HG03378 (cell line): ENCODE measurements around the gene SNAPC5.
"Not testable (repeated sequence)": the region's sequence is repeated elsewhere in the genome, so short reads cannot be mapped to it uniquely, and the experiment has no call there.

Experiments used
- ATAC-seq: cut with Tn5 transposase; IDR thresholded peaks from one replicate; pipeline ENCODE4 v1.9.1; 2021; ENCODE audit warnings: mild to moderate bottlenecking, moderate library complexity; ENCODE audit not compliant: unreplicated experiment

SNAPC5 gene, protein sequence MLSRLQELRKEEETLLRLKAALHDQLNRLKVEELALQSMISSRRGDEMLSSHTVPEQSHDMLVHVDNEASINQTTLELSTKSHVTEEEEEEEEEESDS

GRCh38 chr15:66497502-66498455, at the start of gene SNAPC5:
SNAPC5 (minus strand) TSS chr15:66497762; CDS start chr15:66497731, 31 bp downstream.
- ATAC-seq: peak; percentile 73

DNA sequence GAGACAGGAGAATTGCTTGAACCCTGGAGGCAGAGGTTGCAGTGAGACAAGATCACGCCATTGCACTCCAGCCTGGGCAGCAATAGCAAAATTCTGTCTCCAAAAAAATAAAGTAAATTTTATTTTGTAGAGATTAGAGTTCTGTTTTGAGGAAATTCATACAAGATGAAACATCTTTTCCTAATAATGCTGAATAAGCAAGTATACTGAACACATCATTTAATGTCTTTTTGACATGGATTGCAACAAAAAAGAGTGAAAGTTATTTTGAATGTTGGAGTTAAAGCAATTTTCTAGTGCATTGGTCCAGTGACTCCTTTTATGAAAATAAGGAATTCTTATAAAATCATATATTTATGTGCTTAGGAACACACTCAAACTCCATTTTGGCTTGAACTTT, 47.7 kb upstream of the SNAPC5 start:
- ATAC-seq: no peak

DNA sequence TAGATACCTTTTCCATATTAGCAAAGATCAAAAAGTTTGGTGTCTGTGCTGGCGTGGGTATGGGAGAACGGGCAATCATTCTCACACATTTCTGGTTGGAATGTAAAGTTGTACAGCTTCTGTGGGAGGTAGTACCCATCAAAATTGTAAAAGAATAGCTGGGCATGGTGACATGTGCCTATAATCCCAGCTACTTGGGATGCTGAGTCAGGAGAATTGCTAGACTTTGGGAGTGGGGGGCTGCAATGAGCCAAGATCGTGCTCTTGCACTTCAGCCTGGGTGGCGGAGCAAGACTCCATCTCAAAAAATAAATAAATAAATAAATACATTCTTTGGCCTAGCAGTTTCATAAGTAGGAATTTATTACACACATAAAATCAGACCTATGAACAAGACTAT, 45.3 kb upstream of the SNAPC5 start:
- no peak for ATAC-seq

DNA sequence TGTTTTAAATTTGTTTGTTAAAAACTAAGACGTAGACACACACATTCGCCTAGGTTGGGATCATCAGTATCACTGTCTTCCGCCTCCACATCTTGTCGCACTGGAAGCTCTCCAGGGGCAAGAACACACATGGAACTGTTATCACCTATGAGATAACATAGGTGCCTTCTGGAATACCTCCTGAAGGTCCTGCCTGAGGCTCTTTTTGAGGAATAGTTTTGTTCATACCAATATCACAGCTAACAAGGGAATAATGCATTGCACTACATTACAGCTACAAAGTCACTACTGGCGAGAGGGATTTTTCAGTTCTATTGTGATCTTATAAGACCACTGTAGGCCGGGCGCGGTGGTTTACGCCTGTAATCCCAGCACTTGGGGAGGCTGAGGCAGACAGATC, 37.5 kb upstream of the SNAPC5 start:
- no peak for ATAC-seq

DNA sequence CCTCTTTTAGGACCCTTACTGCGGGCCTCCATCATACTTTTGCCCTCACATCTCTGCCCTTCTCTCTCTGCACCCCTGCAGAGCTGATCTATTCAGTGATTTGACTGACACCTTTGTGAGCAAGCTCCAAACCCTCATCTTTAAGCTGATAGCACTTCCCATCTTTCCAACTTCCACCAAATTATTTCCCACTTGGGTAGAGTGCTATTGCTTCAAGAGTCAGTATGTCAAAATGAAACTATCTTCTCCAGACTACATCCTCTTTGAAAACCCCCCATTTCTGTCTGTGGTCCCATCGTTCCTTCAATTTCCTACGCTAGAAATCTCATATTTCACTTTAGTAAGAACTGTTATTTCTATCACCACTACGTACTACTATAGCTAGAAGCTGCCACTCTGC, 27.3 kb upstream of the SNAPC5 start:
- no peak for ATAC-seq

DNA sequence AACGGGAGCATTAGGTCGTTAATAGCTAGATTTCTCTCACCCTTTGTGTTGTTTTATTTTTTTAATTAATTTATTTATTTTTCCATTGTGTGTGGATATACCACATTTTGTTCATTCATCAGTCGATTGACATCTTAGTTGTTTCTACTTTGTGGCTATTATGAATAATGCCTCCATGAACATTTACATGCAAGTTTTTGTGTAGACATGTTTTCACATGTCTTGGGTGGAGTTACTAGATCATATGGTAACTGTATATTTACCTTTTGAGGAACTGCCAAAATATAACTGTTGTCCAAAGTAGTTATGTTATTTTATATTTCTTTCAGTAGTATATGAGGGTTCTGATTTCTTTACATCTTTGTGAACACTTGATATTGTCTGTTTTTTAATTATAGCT, 26.4 kb upstream of the SNAPC5 start:
- no peak for ATAC-seq

DNA sequence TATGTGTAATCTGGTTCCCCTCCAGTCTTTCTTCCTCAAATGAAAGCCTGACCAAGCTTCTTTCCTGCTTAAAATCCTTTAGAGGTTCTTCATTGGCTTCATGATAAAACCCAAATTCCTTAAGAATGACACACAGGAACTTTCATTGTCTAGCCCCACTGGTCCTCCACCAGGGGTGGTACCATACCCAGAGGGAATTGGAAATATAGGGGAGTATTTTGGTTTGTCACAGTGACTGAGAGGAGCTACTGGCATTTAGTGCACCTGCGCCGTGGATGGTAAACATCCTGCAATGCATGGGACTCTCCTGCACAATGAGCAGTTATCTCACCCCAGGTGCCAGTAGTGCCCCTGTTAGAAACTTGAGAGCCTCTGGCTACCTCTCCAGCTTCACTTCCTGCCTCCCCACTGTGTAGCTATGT, 18.4 kb upstream of the SNAPC5 start:
- ATAC-seq: no peak

DNA sequence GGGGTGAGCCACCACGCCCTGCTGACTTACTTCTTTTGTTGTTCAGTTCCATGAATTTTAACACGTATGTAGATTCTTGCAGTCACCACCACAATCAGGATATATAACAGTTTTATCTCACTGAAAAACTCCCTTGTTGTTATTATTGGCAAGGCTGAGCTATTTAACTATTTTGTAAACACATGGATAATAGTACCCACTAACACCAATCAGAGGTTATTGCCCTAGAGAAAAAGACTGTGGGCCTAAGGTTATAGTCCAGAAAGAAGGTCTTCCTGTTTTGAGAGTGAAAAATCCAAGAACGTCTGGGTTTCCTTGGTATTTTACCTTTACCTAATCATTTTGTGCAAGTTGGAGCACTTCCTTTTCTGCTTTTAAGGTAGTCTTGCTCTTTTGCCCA, 17.0 kb upstream of the SNAPC5 start:
- ATAC-seq: no peak

DNA sequence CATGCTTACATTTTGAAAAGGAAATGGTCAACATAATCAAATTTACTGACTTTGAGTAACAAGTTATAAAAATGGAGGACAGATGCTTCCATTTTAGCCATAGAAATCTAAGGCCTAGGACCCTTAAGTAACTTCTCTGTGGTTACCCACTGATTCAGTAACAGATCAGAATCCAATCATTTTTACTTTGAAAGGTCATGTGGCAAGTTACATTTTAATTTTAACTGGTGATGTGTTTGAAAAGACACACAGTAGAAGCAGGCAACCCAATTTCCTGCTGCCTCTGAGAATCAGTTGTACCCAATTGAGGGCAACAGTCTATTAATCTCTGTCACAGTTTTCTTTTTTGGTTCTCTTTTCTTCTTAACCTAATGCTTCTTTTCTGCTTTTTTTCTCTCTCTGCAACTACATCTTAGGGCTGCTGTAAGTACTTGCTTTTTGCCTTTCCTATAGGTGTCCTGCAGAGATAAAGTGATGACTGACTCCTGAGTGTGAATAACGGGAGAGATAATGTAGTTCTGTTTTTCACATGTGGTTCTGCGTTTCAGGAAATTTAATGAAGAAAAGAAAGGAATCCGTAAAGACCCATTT, 10.8 kb upstream of the SNAPC5 start:
- ATAC-seq: no peak

- no peak for ATAC-seq
Measured at GRCh38 chr15:66505818-66506217, 8.3 kb upstream of the SNAPC5 start.

DNA sequence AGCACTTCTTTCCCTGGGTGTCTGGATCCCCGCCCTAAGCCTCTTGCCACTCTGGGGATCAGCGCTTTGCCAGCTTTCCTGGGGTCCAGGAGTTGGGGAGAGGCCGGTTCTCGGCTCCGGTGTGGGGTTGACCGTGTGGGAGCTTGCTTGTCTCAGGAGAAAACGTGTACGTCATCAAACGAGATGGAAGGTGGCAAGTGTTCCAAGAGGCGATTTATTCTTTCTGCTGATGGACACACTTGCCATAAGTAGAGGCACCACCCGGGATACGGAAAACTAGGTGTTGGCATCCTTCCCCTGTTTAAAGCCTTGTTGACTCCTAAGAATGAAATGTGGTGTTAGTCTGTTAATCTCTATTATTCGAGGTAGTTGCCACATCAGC, 7.9 kb upstream of the SNAPC5 start:
- ATAC-seq: no peak

DNA sequence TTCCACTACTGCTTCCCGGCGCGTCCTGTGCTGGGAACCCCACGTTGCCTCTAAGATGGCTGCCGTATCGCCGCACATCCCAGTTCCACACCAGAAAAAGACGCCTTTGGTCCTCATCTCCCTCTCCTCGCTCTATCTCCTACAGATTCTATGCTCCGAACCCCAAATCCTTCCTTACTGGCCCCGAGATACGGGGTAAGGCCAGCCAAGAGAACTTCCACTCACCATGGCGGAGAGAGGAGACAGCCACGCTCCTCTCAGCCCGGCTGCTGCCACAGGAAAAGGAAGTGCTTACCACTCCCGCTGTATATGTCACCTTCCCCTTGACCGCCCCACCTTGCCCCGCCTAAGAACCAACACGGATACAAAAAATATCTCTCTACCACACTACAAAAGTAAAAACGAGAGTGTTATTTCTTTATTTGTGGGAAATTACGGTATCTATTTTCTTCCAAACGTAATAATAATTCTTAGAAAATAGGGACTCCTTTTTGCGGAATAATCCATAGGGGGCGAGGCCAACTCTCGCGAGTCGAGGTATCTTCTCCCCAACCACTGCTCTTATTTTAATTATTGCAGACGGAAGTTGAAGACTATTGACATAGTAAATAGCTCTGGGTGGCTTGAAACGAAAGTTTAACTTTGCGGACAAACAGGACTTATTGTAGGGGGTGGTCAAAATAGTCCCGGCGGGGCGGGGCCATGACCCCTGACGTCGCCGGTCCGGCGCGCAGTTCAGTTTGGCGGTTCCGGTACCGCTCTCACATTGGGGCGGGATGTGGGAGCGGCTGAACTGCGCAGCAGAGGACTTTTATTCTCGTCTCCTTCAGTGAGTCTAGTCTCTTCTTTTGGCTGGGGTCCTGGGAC, 7.2 kb upstream of the SNAPC5 start, which contains the start of the genes RPL4 and ZWILCH:
Gene RPL4 (minus strand): TSS at position 293 of the 867 bp plus-strand sequence. CDS start 65 bp downstream, at position 228.
Gene ZWILCH (plus strand): TSS at position 764 of the 867 bp plus-strand sequence. CDS start 13 bp downstream, at position 777.
- peak; percentile 71 for ATAC-seq

DNA sequence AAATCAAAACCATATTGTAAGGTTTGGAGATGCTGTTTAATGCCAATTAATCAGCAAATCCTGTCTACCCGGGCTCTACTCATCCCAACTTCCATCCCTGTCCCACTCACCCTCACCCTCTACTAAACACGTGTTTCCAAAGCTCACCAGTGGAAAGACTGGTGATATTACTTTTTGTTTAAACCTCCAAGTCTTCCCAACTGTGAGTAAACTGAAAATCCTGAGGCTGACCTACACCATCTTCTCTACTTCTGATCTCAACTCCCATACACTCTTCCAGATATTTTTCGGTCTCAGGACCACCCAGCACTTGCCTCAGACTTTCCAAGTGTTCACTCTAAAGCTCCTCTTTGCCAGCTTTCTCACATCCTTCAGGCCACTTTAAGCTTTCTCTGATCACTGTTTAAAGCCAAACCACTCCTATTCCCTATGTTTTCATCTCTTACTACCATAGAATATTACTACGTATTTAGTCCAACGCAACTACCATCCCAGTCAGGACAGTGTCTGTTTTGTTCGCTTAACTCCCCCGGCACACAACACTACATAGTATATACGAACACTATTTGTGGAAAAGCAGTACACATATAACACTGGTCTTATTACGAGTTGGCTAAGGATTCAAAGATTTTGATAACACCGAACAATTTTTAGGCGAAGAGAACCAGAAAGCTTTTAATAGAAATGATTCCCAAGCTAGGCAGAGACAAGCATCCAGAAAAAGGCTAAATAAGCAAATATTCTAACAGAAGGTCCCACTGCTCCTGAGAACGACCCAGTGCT, 6.4 kb upstream of the SNAPC5 start:
- ATAC-seq: no peak

DNA sequence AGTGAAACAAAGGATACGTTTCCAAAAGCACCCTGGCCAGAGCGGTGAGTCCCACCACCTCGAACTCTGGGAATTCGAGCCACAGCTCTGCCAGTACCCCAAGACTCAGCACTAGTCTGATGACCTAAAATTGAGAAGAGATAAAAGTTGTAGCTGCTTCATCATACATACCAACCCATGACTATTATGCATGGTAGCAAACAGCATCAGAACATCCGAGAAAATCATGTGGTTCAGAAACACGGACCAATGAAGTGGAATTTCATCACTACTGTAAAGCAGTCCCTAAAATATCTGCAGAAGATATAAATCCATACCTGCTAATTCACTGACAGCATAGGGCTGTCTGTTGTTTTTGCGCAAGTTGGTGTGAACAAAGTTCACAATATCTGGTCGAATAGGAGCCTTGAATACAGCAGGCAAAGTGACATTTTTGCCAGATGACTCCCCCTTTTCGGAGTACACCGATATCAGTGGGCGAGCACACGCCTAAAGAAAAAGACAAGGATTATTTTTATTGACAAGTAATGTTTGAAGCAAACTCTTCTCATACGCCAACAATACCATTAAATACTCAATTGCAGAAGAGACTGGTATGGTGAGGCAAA, 5.6 kb upstream of the SNAPC5 start:
- not testable (repeated sequence) for ATAC-seq

GRCh38 chr15:66502491-66502890, 4.9 kb upstream of the SNAPC5 start:
- ATAC-seq: no peak

- not testable (repeated sequence) for ATAC-seq
Measured at GRCh38 chr15:66500346-66500745, 2.8 kb upstream of the SNAPC5 start.

DNA sequence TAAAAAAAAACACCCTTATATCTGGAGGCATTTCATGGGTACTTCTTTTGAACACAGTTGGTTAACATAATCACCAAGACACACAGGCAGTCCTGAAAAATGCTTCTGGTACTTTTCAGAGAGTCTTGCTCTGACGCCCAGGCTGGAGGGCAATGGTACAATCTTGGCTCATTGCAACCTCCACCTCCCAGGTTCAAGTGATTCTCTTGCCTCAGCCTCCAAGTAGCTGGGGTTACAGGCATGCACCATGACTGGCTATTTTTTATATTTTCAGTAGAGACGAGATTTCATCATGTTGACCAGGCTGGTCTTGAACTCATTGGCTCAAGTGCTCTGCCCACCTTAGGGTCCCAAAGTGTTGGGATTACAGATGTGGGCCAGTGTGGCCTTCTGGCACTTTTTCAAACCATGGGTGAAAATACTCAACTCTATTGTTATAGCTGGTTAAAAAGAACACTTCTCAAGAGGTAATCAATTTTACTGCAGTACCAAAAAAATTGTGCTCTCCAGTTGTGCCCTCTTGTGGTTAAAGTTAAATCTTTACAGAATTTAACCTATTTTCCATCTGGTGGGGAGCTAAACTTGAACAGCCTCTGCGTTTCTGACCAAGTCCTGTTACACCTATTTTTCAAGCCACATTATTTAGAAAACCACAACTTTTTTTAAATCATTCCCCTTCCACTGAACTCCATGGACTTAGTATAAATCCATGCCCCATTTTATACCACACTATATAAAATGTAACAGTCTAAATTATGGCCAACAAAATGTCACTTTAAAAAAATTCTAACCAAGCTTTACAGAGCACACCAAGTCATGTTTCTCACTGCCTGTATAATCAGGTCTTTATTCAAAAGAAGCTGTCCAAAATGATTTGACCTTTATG, 1.2 kb upstream of the SNAPC5 start:
- no peak for ATAC-seq

- peak; percentile 3 for ATAC-seq
Measured at GRCh38 chr15:66496951-66497501, 536 bp downstream of the SNAPC5 start.
